GF-D8 (cell line): ENCODE results near the gene PCDH17.

Source experiments
- DNase-seq: peaks from one replicate; lab custom pipeline; 2025; lab: John Stamatoyannopoulos, UW

Gene PCDH17

GRCh38 chr13:57734306-57734705 is 102.8 kb downstream of the PCDH17 start:
- no peak for DNase-seq

DNA sequence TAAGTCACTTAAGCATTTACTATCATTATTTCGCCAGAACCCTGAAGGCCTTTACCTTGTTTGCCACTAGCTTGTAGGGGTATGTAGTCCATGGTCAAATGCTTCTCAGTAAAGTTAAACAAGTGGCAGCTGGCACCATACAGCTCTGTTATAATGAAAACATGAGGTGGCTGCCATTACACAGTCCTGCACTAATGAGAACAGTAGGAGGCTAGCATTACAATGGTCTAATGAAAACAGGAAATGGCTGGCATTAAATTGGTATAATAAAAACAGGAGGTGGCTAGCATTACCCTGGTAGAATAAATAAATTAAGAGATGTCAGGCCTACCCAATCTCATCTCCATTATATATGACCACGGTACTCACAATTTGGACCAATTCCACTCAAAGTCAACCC is 107.5 kb downstream of the PCDH17 start:
- DNase-seq = no peak

DNA sequence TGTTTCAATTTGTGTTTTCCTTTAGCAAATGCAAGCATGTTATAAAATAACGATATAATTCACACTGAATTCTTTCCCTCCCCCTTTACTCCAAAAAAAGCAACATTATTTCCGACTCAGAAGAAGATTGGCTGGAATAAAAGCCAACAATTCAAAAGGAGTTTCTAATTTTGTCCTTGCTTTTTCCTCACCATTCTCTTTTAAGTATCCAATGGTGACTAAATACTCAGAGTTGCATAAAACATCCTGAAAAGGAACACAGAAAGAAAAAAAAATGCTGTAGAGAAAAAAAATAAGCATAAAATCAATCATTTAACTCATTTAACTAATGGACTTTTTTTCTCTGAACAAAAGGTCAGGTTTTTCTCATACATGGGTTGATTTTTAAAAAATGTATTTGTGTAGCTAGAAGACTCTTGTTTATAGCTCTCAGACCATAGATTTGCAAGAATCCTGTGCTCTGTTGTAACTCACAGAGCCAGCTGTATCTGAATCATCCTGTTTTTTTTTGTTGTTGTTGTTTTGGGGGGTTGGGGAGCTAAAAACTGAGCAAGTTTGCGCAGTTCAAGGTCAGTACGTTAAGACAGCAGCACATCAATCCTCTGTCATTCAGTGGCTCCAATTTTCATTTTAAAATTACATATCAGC is 108.1 kb downstream of the PCDH17 start:
- DNase-seq = no peak

GRCh38 chr13:57740719-57741118 is 109.2 kb downstream of the PCDH17 start:
- no peak for DNase-seq

DNA sequence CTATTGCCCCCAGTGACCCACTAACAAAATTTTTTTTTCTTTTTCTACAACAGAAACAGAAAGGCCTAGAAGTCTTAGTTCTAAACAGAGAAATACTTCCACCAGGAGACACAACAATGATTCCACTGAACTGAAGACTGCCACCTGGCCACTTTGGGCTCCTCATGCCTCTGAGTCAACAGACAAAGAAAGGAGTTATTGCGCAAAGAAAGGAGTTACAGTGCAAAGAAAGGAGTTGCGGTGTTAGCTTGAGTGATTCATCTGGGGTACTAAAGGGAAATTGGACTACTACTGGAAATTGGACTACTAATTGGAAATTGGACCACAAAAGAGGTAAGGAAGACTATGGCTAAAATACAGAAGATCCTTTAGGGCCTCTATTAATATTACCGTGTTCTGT is 116.6 kb downstream of the PCDH17 start:
- no peak for DNase-seq

- DNase-seq = no peak
These were observed 129.4 kb downstream of the PCDH17 start for GRCh38 chr13:57760951-57761350.

GRCh38 chr13:57763689-57764088 is 132.1 kb downstream of the PCDH17 start:
- DNase-seq = no peak
